K562 (cell line): Measurements from ENCODE around the gene PPARD. TPM values are rescaled to one million over a fixed set of nuclear protein-coding genes. Genes with fewer than 3 reads are reported as not detected.

Experiments
- ATAC-seq: fragments of 200-7000 bp; cut with Tn5 transposase; 3 replicates; pipeline ENCODE4 v1.9.1; 2020; ENCODE audit warnings: moderate library complexity
- BruUV-seq: library from RNA; stranded (reverse); fragments of 400-500 nt; replicated peaks from 2 replicates; lab custom pipeline; 2021; lab: Mats Ljungman, UMichigan
- CTCF ChIA-PET: fragments of 300-600 bp; formaldehyde crosslinking; extraction: SDS; loops from one replicate; lab custom pipeline; 2021; ENCODE audit warnings: low intra/inter-chr PET ratio; lab: Yijun Ruan, JAX
- POLR2A ChIA-PET: fragments of 300-600, 350-650 bp; sonication (Branson Sonifier 250); formaldehyde crosslinking; extraction: SDS; loops from one replicate; lab custom pipeline; 2021; ENCODE audit warnings: antibody characterized with exemption, inconsistent platforms; lab: Yijun Ruan, JAX
- DNase-seq, 4 experiments: peaks; one replicate each; pipeline versions ENCODE4 v3.0.0 to v3.0.0-alpha.2; 2011 to 2018; ENCODE audit warnings: low spot score in 3 of 4, mixed read lengths in 3 of 4; ENCODE audit errors: extremely low read depth in 1 of 4
- FAIRE-seq: peaks from 2 replicates; lab custom pipeline; 2011; peaks lifted over from hg19 to GRCh38; lab: Jason Lieb, UNC
- H2AFZ ChIP-seq: 2 replicates; pipeline ENCODE4 v1.6.0; 2011; ENCODE audit warnings: low read depth, low read length, control low read depth, inconsistent platforms
- H3K27ac ChIP-seq: fragments of 200-600 bp; 3 replicates; pipeline ENCODE4 v1.8.0; 2011; ENCODE audit warnings: low read depth, mild to moderate bottlenecking, control low read depth, inconsistent platforms, low read length, moderate library complexity, mixed read lengths; ENCODE audit errors: extremely low read depth
- H3K27me3 ChIP-seq, 2 experiments: fragments of 300-600 bp in 1 of 2; 2 replicates in 1 of 2; 3 replicates in 1 of 2; pipeline versions ENCODE4 v1.6.0 to v1.8.0; 2011; ENCODE audit warnings: inconsistent platforms in 2 of 2, low read length in 2 of 2, mild to moderate bottlenecking in 1 of 2, mixed read lengths in 1 of 2, moderate library complexity in 1 of 2; ENCODE audit not compliant: control insufficient read depth in 2 of 2, insufficient read depth in 2 of 2
- H3K36me3 ChIP-seq: fragments of 300-600 bp; 3 replicates; pipeline ENCODE4 v1.8.0; 2011; ENCODE audit warnings: mild to moderate bottlenecking, low read length, inconsistent platforms; ENCODE audit not compliant: control insufficient read depth, insufficient read depth
- H3K4me1 ChIP-seq, 2 experiments: fragments of 200-600 bp in 1 of 2; replicated peaks in 1 of 2; 2 replicates in 1 of 2; 3 replicates in 1 of 2; pipeline versions ENCODE4 v1.5.1 to v1.8.0; 2011; ENCODE audit warnings: inconsistent platforms in 2 of 2, low read length in 2 of 2, mild to moderate bottlenecking in 1 of 2, mixed read lengths in 1 of 2, moderate library complexity in 1 of 2; ENCODE audit not compliant: control insufficient read depth in 2 of 2, insufficient read depth in 2 of 2
- H3K4me2 ChIP-seq: 2 replicates; pipeline ENCODE4 v1.6.1; 2011; ENCODE audit warnings: low read length, control low read depth, inconsistent platforms, mixed read lengths; ENCODE audit not compliant: insufficient read depth
- H3K4me3 ChIP-seq: fragments of 200-600 bp; sonication (generic), shearing (Covaris generic); 2 replicates; pipeline ENCODE4 v1.5.1; 2016; ENCODE audit warnings: control low read depth, inconsistent platforms
- H3K79me2 ChIP-seq: fragments of 200-600 bp; 3 replicates; pipeline ENCODE4 v1.8.0; 2011; ENCODE audit warnings: low read length, inconsistent platforms; ENCODE audit not compliant: control insufficient read depth, insufficient read depth
- H3K9ac ChIP-seq, 2 experiments: 2 replicates each; pipeline versions ENCODE4 v1.6.0 to v1.6.1; 2011; ENCODE audit warnings: low read depth in 2 of 2, low read length in 2 of 2, control low read depth in 1 of 2, inconsistent platforms in 1 of 2, mild to moderate bottlenecking in 1 of 2, mixed read lengths in 1 of 2; ENCODE audit not compliant: insufficient read depth in 1 of 2
- H3K9me1 ChIP-seq: one replicate; pipeline ENCODE4 v1.6.0; 2011; ENCODE audit warnings: inconsistent platforms, mild to moderate bottlenecking, low read length, moderate library complexity; ENCODE audit not compliant: control insufficient read depth, insufficient read depth
- H3K9me3 ChIP-seq: replicated peaks from 2 replicates; pipeline ENCODE4 v1.5.1; 2011; ENCODE audit warnings: low read depth, low read length, inconsistent platforms; ENCODE audit not compliant: control insufficient read depth, insufficient read depth
- H4K20me1 ChIP-seq: replicated peaks from 2 replicates; pipeline ENCODE4 v1.6.1; 2011; ENCODE audit warnings: low read length, inconsistent platforms, mixed read lengths; ENCODE audit not compliant: control insufficient read depth, insufficient read depth
- ARID3A ChIP-seq: IDR thresholded peaks from 2 replicates; pipeline ENCODE4 v1.6.1; 2012; ENCODE audit warnings: low read depth, low read length, improper control_type of control experiment, borderline replicate concordance
- ATF4 ChIP-seq: fragments of 450-650 bp; formaldehyde crosslinking; IDR thresholded peaks from 2 replicates; pipeline ENCODE4 v1.4.0; 2022; ENCODE audit warnings: mild to moderate bottlenecking, moderate library complexity
- ATF7 ChIP-seq: fragments of 450-650 bp; IDR thresholded peaks from 2 replicates; pipeline ENCODE4 v1.7.1; 2014; ENCODE audit warnings: mild to moderate bottlenecking, moderate library complexity
- CTBP1 ChIP-seq: fragments of 450-650 bp; IDR thresholded peaks from 2 replicates; pipeline ENCODE4 v1.6.1; 2016; ENCODE audit warnings: borderline replicate concordance
- CTCF ChIP-seq, 3 experiments: IDR thresholded peaks in 2 of 3; conservative IDR thresholded peaks in 1 of 3; 2 replicates each; pipeline ENCODE4 v1.5.1; 2011 to 2012; ENCODE audit warnings: low read length in 3 of 3, mild to moderate bottlenecking in 3 of 3, control low read depth in 2 of 3, improper control_type of control experiment in 1 of 3, inconsistent platforms in 1 of 3, low read depth in 1 of 3, mixed read lengths in 1 of 3, moderate library complexity in 1 of 3; ENCODE audit not compliant: insufficient read depth in 2 of 3
- HCFC1 ChIP-seq: IDR thresholded peaks from 2 replicates; pipeline ENCODE4 v1.6.1; 2012; ENCODE audit warnings: low read depth, low read length, improper control_type of control experiment
- MTA3 ChIP-seq: fragments of 450-650 bp; formaldehyde crosslinking; IDR thresholded peaks from 2 replicates; pipeline ENCODE4 v1.6.1; 2017; ENCODE audit warnings: mild to moderate bottlenecking, borderline replicate concordance
- SMC3 ChIP-seq: conservative IDR thresholded peaks from 2 replicates; pipeline ENCODE4 v1.6.1; 2011; ENCODE audit warnings: low read depth, low read length, improper control_type of control experiment; ENCODE audit not compliant: insufficient read depth
- STAG1 ChIP-seq: sonication (generic); formaldehyde crosslinking; IDR thresholded peaks from 2 replicates; pipeline ENCODE4 v1.5.0; 2020; ENCODE audit warnings: missing genetic modification reagents, borderline replicate concordance
- TFAP4 ChIP-seq: sonication (generic); formaldehyde crosslinking; IDR thresholded peaks from 2 replicates; pipeline ENCODE4 v1.8.0; 2022; ENCODE audit warnings: missing genetic modification reagents, mild to moderate bottlenecking, moderate library complexity, borderline replicate concordance
- ZBTB34 ChIP-seq: fragments of 250-450 bp; sonication (Bioruptor Pico); IDR thresholded peaks from 2 replicates; pipeline ENCODE4 v1.8.0; 2021; ENCODE audit warnings: mild to moderate bottlenecking, moderate library complexity
- ZNF408 ChIP-seq: fragments of 250-450 bp; sonication (Bioruptor Pico); IDR thresholded peaks from 2 replicates; pipeline ENCODE4 v1.4.0; 2020; ENCODE audit warnings: low read depth, mild to moderate bottlenecking, moderate library complexity
- ZNF561 ChIP-seq: fragments of 450-650 bp; formaldehyde crosslinking; conservative IDR thresholded peaks from 2 replicates; pipeline ENCODE4 v1.4.0; 2020; ENCODE audit warnings: mild to moderate bottlenecking, moderate library complexity
- WGBS: fragments of 100-300 bp; shearing (Covaris generic); methylation state at CpG from one replicate; pipeline ENCODE4 v1.1.6; 2016; ENCODE audit warnings: low coverage, mixed read lengths; ENCODE audit not compliant: insufficient coverage; ENCODE audit errors: missing lambda C conversion rate; 5-methylcytosine and 5-hydroxymethylcytosine counted together
- in situ Hi-C: fragments of 300-500 bp; cut with MboI; formaldehyde crosslinking; loops from 4 replicates; pipeline ENCODE4 v1.15.0; 2018; ENCODE audit warnings: inconsistent platforms, mixed read lengths
- intact Hi-C: fragments of 100-400 bp; cut with micrococcal nuclease; formaldehyde crosslinking; loops from 2 replicates; pipeline ENCODE4 v1.14.2; 2022
- polyA plus RNA-seq, 8 experiments: library from polyadenylated mRNA; depleted of rRNA in 4 of 8; stranded (reverse) in 5 of 8; unstranded in 3 of 8; fragments of >200 nt; fragmentation: Nextera tagmentation in 2 of 8; fragmentation: Illumina TruSeq in 1 of 8; extraction: Ambion mirVana in 2 of 8; extraction: Trizol in 1 of 8; gene quantifications; 2 replicates each; pipeline versions ENCODE4 v1.2.1 to v1.2.3, GENCODE V29; 2011 to 2014; ENCODE audit warnings: inconsistent platforms in 1 of 8, missing spikeins in 1 of 8
- total RNA-seq, 7 experiments: library from RNA; depleted of rRNA in 6 of 7; stranded (reverse); fragments of >200 nt in 6 of 7; fragmentation: Illumina TruSeq in 2 of 7; extraction: Trizol in 2 of 7; gene quantifications; 2 replicates each; pipeline versions ENCODE4 v1.2.1 to v1.2.3, GENCODE V29; 2011 to 2021; ENCODE audit warnings: low replicate concordance in 1 of 7

PPARD gene
- total and polyA plus RNA-seq, 9 of the 15 experiments (the other 6 are each of a cell fraction or from before 2014, with no cell fraction given): 0.14 to 13.2 (median 3.8) TPM

GRCh38 chr6:35327349-35328027, 14.9 kb upstream of the PPARD start:
- no peak overlapping the region for H3K4me2 ChIP-seq
- POLR2A ChIA-PET: interaction anchor here (0.8 to 0.9 kb wide), 3 partner anchors 15 to 47 kb away, joined by 3 to 4 read pairs (median 3); partner anchors contain the start of gene PPARD
- intact Hi-C loops: loop anchor here (1.0 kb wide), 1 partner anchor 30 kb away; the partner anchor contains the start of gene DEF6
- TF ChIP-seq CTCF (IDR thresholded peaks at IDR 0.05 in 2 of 3, conservative IDR thresholded peaks at IDR 0.05 in 1 of 3; ENCODE audit: insufficient read depth in 2 of 3, low read depth in 1 of 3, low read length in 3 of 3) (peak; percentile 76 to 84 (median 78)), MTA3 (peak; percentile 18; the same call in 1 of the 2 replicates), ATF7 (0 out of 2 replicates have a peak, but pooled peaks have one; percentile 13), HCFC1 (0 out of 2 replicates have a peak, but pooled peaks have one; percentile 12), TFAP4 (CRISPR knock-in tag) (peak; percentile 36), ATF4 (no peak), ARID3A (peak; percentile 25; the same call in 1 of the 2 replicates), CTBP1 (peak; percentile 29; the same call in 1 of the 2 replicates), SMC3 (peak; percentile 67), ZNF408 (CRISPR knock-in tag) (no peak), ZNF561 (CRISPR knock-in tag) (no peak), STAG1 (CRISPR knock-in tag) (peak; percentile 13; the same call in 1 of the 2 replicates), ZBTB34 (CRISPR knock-in tag) (no peak)

More at GRCh38 chr6:35327349-35328027, 14.9 kb upstream of the PPARD start:
- Histone ChIP-seq H3K9me1 (no peaks in the 10 kb centered on the region), H3K79me2 (no peaks in the 10 kb centered on the region), H3K4me1 (peaks cover 0 to 3% of the 10 kb centered on the region in 2 experiments; a peak in 1 of 5 replicates), H2AFZ (peak overlapping the region; percentile 57), H3K27ac (no peak overlapping the region), H4K20me1 (no peaks in the 10 kb centered on the region), H3K9ac (no peak overlapping the region), H3K9me3 (0 out of 2 replicates have a peak, but pooled peaks cover 4% of the 10 kb centered on the region), H3K4me3 (no peak overlapping the region), H3K27me3 (peaks cover 2 to 7% of the 10 kb centered on the region in 2 experiments; a peak in 3 of 5 replicates), H3K36me3 (no peaks in the 10 kb centered on the region; the same call in 2 of the 3 replicates)
- peak; percentile 56 to 73 (median 63) for DNase-seq
- FAIRE-seq: peak; percentile 63
- CTCF ChIA-PET: interaction anchor here (1.0 to 2.9 kb wide), 5 partner anchors 30 to 140 kb away, joined by 3 to 16 read pairs (median 5); partner anchors contain the start of genes DEF6 and RPL10A
- BruUV-seq: no TSS peak
- ATAC-seq: peak; percentile 97
- 21% methylated on average over 7 of the region's 7 CpGs for WGBS
- in situ Hi-C loops: no loop called here
